ENCODE measurements around the gene CHMP2B.

The CHMP2B gene

GRCh38 chr3:87201727-87202126 is 25.4 kb upstream of the CHMP2B start:
- no peaks in the 10 kb centered on the region for H3K36me3 ChIP-seq (replicated peaks; ENCODE audit: low read depth, low read length)
- H4K20me1 ChIP-seq (ENCODE audit: insufficient read depth, low read length): no peaks in the 10 kb centered on the region
- H3K79me2 ChIP-seq (ENCODE audit: low read length): no peaks in the 10 kb centered on the region
- no peak overlapping the region for H3K27ac ChIP-seq (ENCODE audit: low read length)
- H3K9ac ChIP-seq (ENCODE audit: low read length): no peak overlapping the region
- TF ChIP-seq CTCF (IDR thresholded peaks at IDR 0.05; ENCODE audit: low read depth, low read length) (no peak), EZH2phosphoT487 (IDR thresholded peaks at IDR 0.05; ENCODE audit: low read depth) (no peak)
- no peak overlapping the region for H2AFZ ChIP-seq (ENCODE audit: low read depth, low read length)
- H3K4me3 ChIP-seq (ENCODE audit: low read length): no peak overlapping the region
- no peaks in the 10 kb centered on the region for H3K9me3 ChIP-seq (ENCODE audit: insufficient read depth, low read length)
- H3K27me3 ChIP-seq (ENCODE audit: low read depth, low read length): no peaks in the 10 kb centered on the region
- no peaks in the 10 kb centered on the region for H3K4me1 ChIP-seq (ENCODE audit: low read length)
- H3K4me2 ChIP-seq (ENCODE audit: low read length): no peak overlapping the region

- Histone ChIP-seq H3K4me1 (ENCODE audit: low read length) (no peaks in the 10 kb centered on the region), H3K27me3 (ENCODE audit: low read depth, low read length) (no peaks in the 10 kb centered on the region), H3K9ac (ENCODE audit: low read length) (no peak overlapping the region), H3K79me2 (ENCODE audit: low read length) (no peaks in the 10 kb centered on the region), H3K36me3 (replicated peaks; ENCODE audit: low read depth, low read length) (no peaks in the 10 kb centered on the region), H2AFZ (ENCODE audit: low read depth, low read length) (no peak overlapping the region), H3K4me3 (ENCODE audit: low read length) (no peak overlapping the region), H4K20me1 (ENCODE audit: insufficient read depth, low read length) (no peaks in the 10 kb centered on the region), H3K9me3 (ENCODE audit: insufficient read depth, low read length) (no peaks in the 10 kb centered on the region), H3K4me2 (ENCODE audit: low read length) (no peak overlapping the region), H3K27ac (ENCODE audit: low read length) (no peak overlapping the region)
- no peak for TF ChIP-seq EZH2phosphoT487 (IDR thresholded peaks at IDR 0.05; ENCODE audit: low read depth)
- no peak for TF ChIP-seq CTCF (IDR thresholded peaks at IDR 0.05; ENCODE audit: low read depth, low read length)
Observed at GRCh38 chr3:87203809-87204208, 23.3 kb upstream of the CHMP2B start.

GRCh38 chr3:87206070-87206469 is 21.0 kb upstream of the CHMP2B start:
- no peaks in the 10 kb centered on the region for H3K9me3 ChIP-seq (ENCODE audit: insufficient read depth, low read length)
- no peaks in the 10 kb centered on the region for H4K20me1 ChIP-seq (ENCODE audit: insufficient read depth, low read length)
- H3K27me3 ChIP-seq (ENCODE audit: low read depth, low read length): no peaks in the 10 kb centered on the region
- no peak overlapping the region for H3K27ac ChIP-seq (ENCODE audit: low read length)
- no peak overlapping the region for H2AFZ ChIP-seq (ENCODE audit: low read depth, low read length)
- no peaks in the 10 kb centered on the region for H3K4me1 ChIP-seq (ENCODE audit: low read length)
- H3K9ac ChIP-seq (ENCODE audit: low read length): no peak overlapping the region
- H3K4me3 ChIP-seq (ENCODE audit: low read length): no peak overlapping the region
- H3K4me2 ChIP-seq (ENCODE audit: low read length): no peak overlapping the region
- no peaks in the 10 kb centered on the region for H3K79me2 ChIP-seq (ENCODE audit: low read length)
- no peak for TF ChIP-seq CTCF (IDR thresholded peaks at IDR 0.05; ENCODE audit: low read depth, low read length)
- no peak for TF ChIP-seq EZH2phosphoT487 (IDR thresholded peaks at IDR 0.05; ENCODE audit: low read depth)
- H3K36me3 ChIP-seq (replicated peaks; ENCODE audit: low read depth, low read length): no peaks in the 10 kb centered on the region

GRCh38 chr3:87206635-87207034 is 20.5 kb upstream of the CHMP2B start:
- Histone ChIP-seq H3K79me2 (ENCODE audit: low read length) (no peaks in the 10 kb centered on the region), H3K4me1 (ENCODE audit: low read length) (no peaks in the 10 kb centered on the region), H3K27me3 (ENCODE audit: low read depth, low read length) (no peaks in the 10 kb centered on the region), H3K36me3 (replicated peaks; ENCODE audit: low read depth, low read length) (no peaks in the 10 kb centered on the region), H3K9ac (ENCODE audit: low read length) (no peak overlapping the region), H2AFZ (ENCODE audit: low read depth, low read length) (no peak overlapping the region), H3K4me2 (ENCODE audit: low read length) (no peak overlapping the region), H3K9me3 (ENCODE audit: insufficient read depth, low read length) (no peaks in the 10 kb centered on the region), H3K27ac (ENCODE audit: low read length) (no peak overlapping the region), H3K4me3 (ENCODE audit: low read length) (no peak overlapping the region), H4K20me1 (ENCODE audit: insufficient read depth, low read length) (no peaks in the 10 kb centered on the region)
- TF ChIP-seq EZH2phosphoT487 (IDR thresholded peaks at IDR 0.05; ENCODE audit: low read depth): no peak
- TF ChIP-seq CTCF (IDR thresholded peaks at IDR 0.05; ENCODE audit: low read depth, low read length): no peak

All from OCI-LY3 (cell line).